OCI-LY3 (cell line): ENCODE measurements around the gene PAQR9.

ENCODE experiments used
- CTCF ChIP-seq: fragments of 200-600, 300-600 bp; sonication (generic); IDR thresholded peaks from 2 replicates; pipeline ENCODE4 v1.5.1; 2014; ENCODE audit warnings: antibody characterized with exemption, low read length, low read depth
- EZH2phosphoT487 ChIP-seq: fragments of 200-600 bp; shearing (Covaris generic); IDR thresholded peaks from 2 replicates; pipeline ENCODE4 v1.6.1; 2018; ENCODE audit warnings: antibody characterized with exemption, mixed run types, low read depth

GRCh38 chr3:143010024-143010423 lies 46.5 kb upstream of the PAQR9 start:
- no peak for TF ChIP-seq CTCF
- TF ChIP-seq EZH2phosphoT487, result no peak
